GM12891 (cell line): Measurements from ENCODE around the gene ZNF175.
"Not testable (repeated sequence)": the region's sequence is repeated elsewhere in the genome, so short reads cannot be mapped to it uniquely, and the experiment has no call there.

Experiments
- DNase-seq: peaks from one replicate; pipeline ENCODE4 v3.0.0; 2011; ENCODE audit warnings: low spot score; ENCODE audit not compliant: insufficient read length
- FAIRE-seq: peaks from 2 replicates; lab custom pipeline; 2011; peaks lifted over from hg19 to GRCh38; lab: Jason Lieb, UNC
- PAX5 ChIP-seq: IDR thresholded peaks from 2 replicates; pipeline ENCODE4 v1.6.1; 2011; ENCODE audit warnings: low read length, moderate library complexity, mild to moderate bottlenecking; ENCODE audit not compliant: insufficient read depth, severe bottlenecking
- POLR2A ChIP-seq: IDR thresholded peaks from 2 replicates; pipeline ENCODE4 v1.6.1; 2011; ENCODE audit warnings: low read depth, low read length, control low read depth
- POLR2AphosphoS5 ChIP-seq: IDR thresholded peaks from 2 replicates; pipeline ENCODE4 v1.6.1; 2011; ENCODE audit warnings: low read depth, low read length, control low read depth
- POU2F2 ChIP-seq: IDR thresholded peaks from 2 replicates; pipeline ENCODE4 v1.6.1; 2011; ENCODE audit warnings: low read depth, mild to moderate bottlenecking, control low read depth, low read length, moderate library complexity
- SPI1 ChIP-seq: IDR thresholded peaks from 2 replicates; pipeline ENCODE4 v1.6.1; 2011; ENCODE audit warnings: low read depth, low read length, control low read depth
- TAF1 ChIP-seq: IDR thresholded peaks from 2 replicates; pipeline ENCODE4 v1.6.1; 2011; ENCODE audit warnings: low read depth, low read length, control low read depth

ZNF175 gene

DNA sequence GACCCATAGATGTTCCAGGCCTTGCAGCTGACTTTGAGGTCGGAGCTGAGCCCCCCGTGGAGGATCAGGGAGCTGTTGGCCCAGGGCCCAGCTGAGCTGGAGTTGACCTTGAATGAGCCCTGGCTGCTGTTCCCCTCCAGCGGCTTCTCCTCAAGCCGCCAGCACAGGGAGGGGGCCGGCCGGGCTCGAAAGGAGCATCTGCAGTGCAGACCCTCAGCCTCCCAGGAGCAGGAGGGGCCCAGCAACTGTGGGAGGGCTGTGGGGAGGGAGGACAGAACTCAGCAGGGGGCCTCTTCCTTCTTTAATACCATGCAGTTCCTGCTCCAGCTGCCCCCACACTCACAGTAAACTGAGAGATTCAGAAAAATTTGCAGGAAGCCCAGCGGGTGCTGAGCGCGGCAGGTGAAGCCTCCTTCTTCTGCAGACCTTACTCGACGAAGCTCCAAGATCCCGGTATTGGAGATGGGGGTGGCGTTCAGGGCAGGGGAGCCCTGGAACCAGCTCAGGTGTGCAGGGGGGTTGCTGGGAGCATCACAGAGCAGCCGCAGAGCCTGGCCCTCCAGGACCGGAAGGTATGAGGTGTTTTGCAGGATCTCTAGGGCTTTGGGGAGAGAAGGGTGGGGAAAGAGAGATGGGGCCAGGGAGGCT lies 56.5 kb downstream of the ZNF175 start:
- TF ChIP-seq POU2F2 (no peak), SPI1 (no peak), POLR2A (no peak), TAF1 (no peak), POLR2AphosphoS5 (no peak), PAX5 (no peak)
- DNase-seq = no peak
- FAIRE-seq = no peak

- TF ChIP-seq POU2F2 = no peak
- no peak for TF ChIP-seq PAX5
- TF ChIP-seq POLR2A = no peak
- no peak for TF ChIP-seq TAF1
- no peak for TF ChIP-seq POLR2AphosphoS5
- TF ChIP-seq SPI1 = no peak
- peak; percentile 82 for FAIRE-seq
- no peak for DNase-seq
These were observed 57.3 kb downstream of the ZNF175 start for GRCh38 chr19:51628153-51628939.

DNA sequence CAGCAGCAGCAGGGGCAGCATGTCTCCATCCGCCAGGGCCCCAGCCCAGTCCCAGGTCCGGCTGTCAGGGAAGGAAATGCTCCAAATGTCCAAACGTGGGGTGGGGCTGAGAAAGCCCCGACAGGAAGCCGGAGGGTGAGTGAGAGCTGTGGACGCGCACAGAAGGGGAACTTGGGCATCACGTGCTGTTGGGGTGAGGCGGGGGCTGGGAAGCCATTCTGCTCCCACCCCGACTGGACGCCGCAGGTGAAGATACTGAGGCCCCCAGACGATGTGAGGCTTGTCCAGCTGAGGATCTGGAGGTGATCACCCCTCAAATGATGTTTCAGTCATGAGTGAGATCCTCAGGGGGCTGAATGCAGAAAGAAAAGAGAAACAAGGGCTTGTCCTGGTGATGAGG lies 59.2 kb downstream of the ZNF175 start, which contains the start of gene SIGLEC5:
Gene SIGLEC5 (minus strand): TSS at position 87 of the 400 bp plus-strand sequence. CDS start 66 bp downstream, at position 21.
- DNase-seq, FAIRE-seq: not testable (repeated sequence)

GRCh38 chr19:51632126-51632525 lies 61.0 kb downstream of the ZNF175 start:
- TF ChIP-seq POU2F2 (no peak), SPI1 (no peak), POLR2A (no peak), PAX5 (no peak), TAF1 (no peak), POLR2AphosphoS5 (no peak)
- FAIRE-seq = no peak

DNA sequence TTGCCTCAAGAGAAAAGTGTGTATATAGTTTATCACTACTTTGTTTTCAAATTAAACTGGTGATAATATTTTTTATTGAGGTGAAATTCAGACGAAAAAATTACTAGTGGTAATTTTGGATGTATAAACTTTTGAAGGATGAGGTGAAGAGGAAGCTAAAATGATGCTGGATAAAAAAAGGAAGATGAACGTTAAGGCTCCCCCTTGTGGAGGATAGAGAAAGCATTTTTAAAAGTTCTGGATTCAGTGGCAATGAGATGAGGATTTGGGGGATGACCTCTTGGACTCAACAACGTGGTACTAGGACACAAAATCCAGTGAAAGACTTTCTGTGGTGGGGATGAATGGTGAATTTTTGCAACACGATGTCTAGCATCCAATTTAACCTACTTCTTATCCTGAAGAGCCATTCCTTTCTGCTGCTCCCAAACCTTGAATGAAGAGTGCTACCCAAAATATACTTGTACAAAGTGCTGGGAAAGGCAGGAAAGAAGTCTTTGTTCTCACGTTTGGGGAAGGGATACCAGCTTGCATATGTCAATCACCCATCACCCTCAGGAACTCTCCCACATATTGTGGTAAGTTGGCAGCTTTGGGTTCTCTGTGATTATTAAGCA lies 66.4 kb downstream of the ZNF175 start:
- DNase-seq (no peak), FAIRE-seq (no peak)
- TF ChIP-seq POU2F2 (no peak), PAX5 (no peak), SPI1 (no peak)

More at GRCh38 chr19:51632126-51632525, 61.0 kb downstream of the ZNF175 start:
- DNase-seq = no peak

DNA sequence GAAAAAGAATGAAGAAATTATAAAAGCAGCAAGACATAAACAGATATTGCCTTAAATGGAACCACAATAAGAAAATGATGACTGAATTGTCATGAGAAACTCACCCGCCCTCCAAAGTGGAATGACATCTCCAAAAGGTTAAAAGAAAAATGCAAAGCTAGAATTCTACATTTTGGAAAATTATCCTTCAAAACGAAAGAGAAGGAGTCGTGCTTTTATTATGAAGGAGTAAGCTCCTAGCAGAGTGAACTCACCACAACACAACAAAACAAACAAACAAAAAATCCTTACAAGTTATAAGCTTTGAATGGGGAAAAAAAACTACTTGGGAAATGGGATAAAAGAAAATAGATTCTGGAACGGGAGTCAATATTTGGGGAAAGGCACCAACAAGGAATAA lies 68.8 kb downstream of the ZNF175 start:
- no peak for DNase-seq
- no peak for FAIRE-seq
- TF ChIP-seq SPI1 (no peak), POLR2AphosphoS5 (no peak), TAF1 (no peak), POU2F2 (no peak), PAX5 (no peak), POLR2A (no peak)

- no peak for FAIRE-seq
- DNase-seq = no peak
These were observed 69.3 kb downstream of the ZNF175 start for GRCh38 chr19:51640386-51640785.

GRCh38 chr19:51641648-51642047 lies 70.6 kb downstream of the ZNF175 start:
- FAIRE-seq (no peak), DNase-seq (no peak)
- TF ChIP-seq SPI1 (no peak), POU2F2 (no peak), PAX5 (no peak), POLR2AphosphoS5 (no peak), POLR2A (no peak), TAF1 (no peak)

More at GRCh38 chr19:51640386-51640785, 69.3 kb downstream of the ZNF175 start:
- TF ChIP-seq POU2F2 = no peak
- no peak for TF ChIP-seq TAF1
- TF ChIP-seq SPI1 = no peak
- TF ChIP-seq POLR2AphosphoS5 = no peak
- TF ChIP-seq PAX5 = no peak
- TF ChIP-seq POLR2A = no peak
